Mammary epithelial cell (primary cell): Measurements from ENCODE around the gene DIPK1C.

Source experiments
- CTCF ChIP-seq, 2 donors: IDR thresholded peaks in 1 of 2; conservative IDR thresholded peaks in 1 of 2; 2 replicates each; pipeline ENCODE4 v1.5.1; 2011 to 2012; ENCODE audit warnings: inconsistent platforms in 2 of 2, low read length in 2 of 2, mild to moderate bottlenecking in 2 of 2, control low read depth in 1 of 2, low read depth in 1 of 2; ENCODE audit not compliant: insufficient read depth in 1 of 2; ENCODE audit errors: extremely low read depth in 1 of 2
- EZH2 ChIP-seq: IDR thresholded peaks from 2 replicates; pipeline ENCODE4 v1.6.1; 2012; ENCODE audit warnings: low read length, inconsistent platforms, borderline replicate concordance

- TF ChIP-seq CTCF (conservative IDR thresholded peaks at IDR 0.05 in 1 of 2, IDR thresholded peaks at IDR 0.05 in 1 of 2; ENCODE audit: extremely low read depth in 1 of 2, insufficient read depth in 1 of 2, low read depth in 1 of 2, low read length in 2 of 2) (no peak), EZH2 (no peak)
Observed at GRCh38 chr18:74430231-74430630, 26.9 kb downstream of the DIPK1C start.
